Measurements from ENCODE around the gene HS3ST6.

DNA sequence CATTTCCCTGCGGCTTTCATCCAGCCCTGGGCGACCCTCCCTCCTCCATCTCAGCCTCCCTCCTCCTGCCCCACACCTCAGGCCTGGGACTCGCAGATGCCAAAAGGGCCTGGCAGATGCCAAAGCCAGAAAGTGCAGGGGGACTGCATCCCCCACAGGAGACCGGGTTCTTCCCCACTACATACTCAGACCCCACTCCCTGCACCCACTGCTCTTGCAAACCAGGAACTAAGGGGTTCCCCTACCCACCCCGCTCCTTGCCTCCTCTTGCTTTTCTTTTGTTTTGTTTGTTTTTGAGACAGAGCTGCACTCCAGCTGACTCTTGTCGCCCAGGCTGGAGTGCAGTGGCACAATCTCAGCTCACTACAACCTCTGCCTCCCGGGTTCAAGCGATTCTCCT is 3.2 kb downstream of the HS3ST6 start:
- TF ChIP-seq FOXJ3 (CRISPR knock-in tag; IDR thresholded peaks at IDR 0.05; ENCODE audit: borderline replicate concordance) (no peak), CREM (CRISPR knock-in tag; IDR thresholded peaks at IDR 0.05) (no peak)
- TF ChIP-seq, protein P1, sequence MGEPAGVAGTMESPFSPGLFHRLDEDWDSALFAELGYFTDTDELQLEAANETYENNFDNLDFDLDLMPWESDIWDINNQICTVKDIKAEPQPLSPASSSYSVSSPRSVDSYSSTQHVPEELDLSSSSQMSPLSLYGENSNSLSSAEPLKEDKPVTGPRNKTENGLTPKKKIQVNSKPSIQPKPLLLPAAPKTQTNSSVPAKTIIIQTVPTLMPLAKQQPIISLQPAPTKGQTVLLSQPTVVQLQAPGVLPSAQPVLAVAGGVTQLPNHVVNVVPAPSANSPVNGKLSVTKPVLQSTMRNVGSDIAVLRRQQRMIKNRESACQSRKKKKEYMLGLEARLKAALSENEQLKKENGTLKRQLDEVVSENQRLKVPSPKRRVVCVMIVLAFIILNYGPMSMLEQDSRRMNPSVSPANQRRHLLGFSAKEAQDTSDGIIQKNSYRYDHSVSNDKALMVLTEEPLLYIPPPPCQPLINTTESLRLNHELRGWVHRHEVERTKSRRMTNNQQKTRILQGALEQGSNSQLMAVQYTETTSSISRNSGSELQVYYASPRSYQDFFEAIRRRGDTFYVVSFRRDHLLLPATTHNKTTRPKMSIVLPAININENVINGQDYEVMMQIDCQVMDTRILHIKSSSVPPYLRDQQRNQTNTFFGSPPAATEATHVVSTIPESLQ (CRISPR knock-in tag; IDR thresholded peaks at IDR 0.05): no peak
- TF ChIP-seq, protein P2, sequence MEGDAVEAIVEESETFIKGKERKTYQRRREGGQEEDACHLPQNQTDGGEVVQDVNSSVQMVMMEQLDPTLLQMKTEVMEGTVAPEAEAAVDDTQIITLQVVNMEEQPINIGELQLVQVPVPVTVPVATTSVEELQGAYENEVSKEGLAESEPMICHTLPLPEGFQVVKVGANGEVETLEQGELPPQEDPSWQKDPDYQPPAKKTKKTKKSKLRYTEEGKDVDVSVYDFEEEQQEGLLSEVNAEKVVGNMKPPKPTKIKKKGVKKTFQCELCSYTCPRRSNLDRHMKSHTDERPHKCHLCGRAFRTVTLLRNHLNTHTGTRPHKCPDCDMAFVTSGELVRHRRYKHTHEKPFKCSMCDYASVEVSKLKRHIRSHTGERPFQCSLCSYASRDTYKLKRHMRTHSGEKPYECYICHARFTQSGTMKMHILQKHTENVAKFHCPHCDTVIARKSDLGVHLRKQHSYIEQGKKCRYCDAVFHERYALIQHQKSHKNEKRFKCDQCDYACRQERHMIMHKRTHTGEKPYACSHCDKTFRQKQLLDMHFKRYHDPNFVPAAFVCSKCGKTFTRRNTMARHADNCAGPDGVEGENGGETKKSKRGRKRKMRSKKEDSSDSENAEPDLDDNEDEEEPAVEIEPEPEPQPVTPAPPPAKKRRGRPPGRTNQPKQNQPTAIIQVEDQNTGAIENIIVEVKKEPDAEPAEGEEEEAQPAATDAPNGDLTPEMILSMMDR (IDR thresholded peaks at IDR 0.05): no peak
- TF ChIP-seq, protein P3, sequence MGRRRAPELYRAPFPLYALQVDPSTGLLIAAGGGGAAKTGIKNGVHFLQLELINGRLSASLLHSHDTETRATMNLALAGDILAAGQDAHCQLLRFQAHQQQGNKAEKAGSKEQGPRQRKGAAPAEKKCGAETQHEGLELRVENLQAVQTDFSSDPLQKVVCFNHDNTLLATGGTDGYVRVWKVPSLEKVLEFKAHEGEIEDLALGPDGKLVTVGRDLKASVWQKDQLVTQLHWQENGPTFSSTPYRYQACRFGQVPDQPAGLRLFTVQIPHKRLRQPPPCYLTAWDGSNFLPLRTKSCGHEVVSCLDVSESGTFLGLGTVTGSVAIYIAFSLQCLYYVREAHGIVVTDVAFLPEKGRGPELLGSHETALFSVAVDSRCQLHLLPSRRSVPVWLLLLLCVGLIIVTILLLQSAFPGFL (CRISPR knock-in tag; IDR thresholded peaks at IDR 0.05; ENCODE audit: borderline replicate concordance): no peak

Measured in WTC11 (cell line).